IMR-90 (cell line): ENCODE data around the gene CLDN19. TPM values are rescaled to one million over a fixed set of nuclear protein-coding genes. Genes with fewer than 3 reads are reported as not detected.

Experiments used
- ATAC-seq: fragments of 200-7000 bp; cut with Tn5 transposase; 2 replicates; pipeline ENCODE4 v1.9.1; 2020; ENCODE audit warnings: low read depth, mild to moderate bottlenecking, moderate library complexity
- BruUV-seq: library from RNA; stranded (reverse); fragments of 400-500 nt; replicated peaks from 2 replicates; lab custom pipeline; 2021; lab: Mats Ljungman, UMichigan
- CTCF ChIA-PET: fragments of 300-600 bp; formaldehyde crosslinking; extraction: SDS; loops from one replicate; lab custom pipeline; 2021; ENCODE audit warnings: antibody characterized with exemption; lab: Yijun Ruan, JAX
- POLR2A ChIA-PET: fragments of 300-600 bp; sonication (Branson Sonifier 250); formaldehyde crosslinking; loops from one replicate; lab custom pipeline; 2022; ENCODE audit warnings: antibody characterized with exemption; ENCODE audit not compliant: unreplicated experiment; lab: Charles Lee
- DNase-seq: peaks from one replicate; pipeline ENCODE4 v3.0.0; 2013
- H2AFZ ChIP-seq: replicated peaks from 2 replicates; pipeline ENCODE3; 2013; ENCODE audit warnings: low read length, mild to moderate bottlenecking; ENCODE audit not compliant: poor library complexity
- H2AK5ac ChIP-seq: 2 replicates; pipeline ENCODE4 v1.6.1; 2013; ENCODE audit warnings: low read depth, low read length, inconsistent platforms
- H2AK9ac ChIP-seq: replicated peaks from 2 replicates; pipeline ENCODE3; 2013; ENCODE audit warnings: mild to moderate bottlenecking, low read depth, low read length, moderate library complexity; ENCODE audit not compliant: poor library complexity
- H2BK120ac ChIP-seq: 2 replicates; pipeline ENCODE4 v1.6.1; 2013; ENCODE audit warnings: low read depth, low read length, inconsistent platforms
- H2BK15ac ChIP-seq: 3 replicates; pipeline ENCODE4 v1.6.1; 2013; ENCODE audit warnings: low read depth, low read length, inconsistent platforms
- H2BK20ac ChIP-seq: 2 replicates; pipeline ENCODE4 v1.6.1; 2013; ENCODE audit warnings: low read depth, mild to moderate bottlenecking, inconsistent platforms, low read length, moderate library complexity
- H2BK5ac ChIP-seq: 2 replicates; pipeline ENCODE4 v1.6.1; 2013; ENCODE audit warnings: mild to moderate bottlenecking, low read depth, low read length, inconsistent platforms; ENCODE audit not compliant: poor library complexity, severe bottlenecking
- H3K14ac ChIP-seq: replicated peaks from 2 replicates; pipeline ENCODE4 v1.6.1; 2013; ENCODE audit warnings: low read depth, low read length, inconsistent platforms
- H3K18ac ChIP-seq: 2 replicates; pipeline ENCODE4 v1.6.1; 2013; ENCODE audit warnings: low read depth, low read length, control low read depth
- H3K23ac ChIP-seq: 2 replicates; pipeline ENCODE4 v1.6.1; 2013; ENCODE audit warnings: low read depth, low read length, inconsistent platforms
- H3K27ac ChIP-seq: 2 replicates; pipeline ENCODE4 v1.5.1; 2013; ENCODE audit warnings: mild to moderate bottlenecking, control low read depth, low read length; ENCODE audit not compliant: insufficient read depth
- H3K27me3 ChIP-seq: 2 replicates; pipeline ENCODE4 v1.6.1; 2013; ENCODE audit warnings: low read length; ENCODE audit not compliant: control insufficient read depth, insufficient read depth
- H3K36me3 ChIP-seq: 2 replicates; pipeline ENCODE4 v1.6.1; 2013; ENCODE audit warnings: low read length, mixed read lengths; ENCODE audit not compliant: control insufficient read depth, insufficient read depth
- H3K4ac ChIP-seq: 2 replicates; pipeline ENCODE4 v1.6.1; 2013; ENCODE audit warnings: low read depth, low read length, inconsistent platforms
- H3K4me1 ChIP-seq: 2 replicates; pipeline ENCODE4 v1.6.1; 2013; ENCODE audit warnings: low read length, mixed read lengths; ENCODE audit not compliant: control insufficient read depth, insufficient read depth
- H3K4me2 ChIP-seq: 2 replicates; pipeline ENCODE4 v1.6.1; 2013; ENCODE audit warnings: low read depth, mild to moderate bottlenecking, control low read depth, low read length, moderate library complexity
- H3K4me3 ChIP-seq: 2 replicates; pipeline ENCODE4 v1.5.1; 2013; ENCODE audit warnings: low read depth, mild to moderate bottlenecking, control low read depth, low read length, moderate library complexity; ENCODE audit not compliant: insufficient read depth
- H3K56ac ChIP-seq: 2 replicates; pipeline ENCODE4 v1.6.1; 2013; ENCODE audit warnings: low read length, inconsistent platforms; ENCODE audit not compliant: insufficient read depth; ENCODE audit errors: extremely low read depth
- H3K79me1 ChIP-seq, 2 experiments: 2 replicates each; pipeline ENCODE4 v1.6.1; 2013; ENCODE audit warnings: low read length in 2 of 2, inconsistent platforms in 1 of 2, low read depth in 1 of 2
- H3K9ac ChIP-seq: 2 replicates; pipeline ENCODE4 v1.6.1; 2013; ENCODE audit warnings: low read depth, low read length, control low read depth
- H3K9me1 ChIP-seq: 2 replicates; pipeline ENCODE4 v1.6.1; 2013; ENCODE audit warnings: low read length, inconsistent platforms; ENCODE audit not compliant: insufficient read depth
- H3K9me3 ChIP-seq: 2 replicates; pipeline ENCODE4 v1.6.1; 2013; ENCODE audit warnings: low read length; ENCODE audit not compliant: control insufficient read depth, insufficient read depth
- H4K20me1 ChIP-seq: 2 replicates; pipeline ENCODE4 v1.6.1; 2013; ENCODE audit warnings: low read length, inconsistent platforms; ENCODE audit not compliant: insufficient read depth
- H4K5ac ChIP-seq: 2 replicates; pipeline ENCODE4 v1.6.1; 2013; ENCODE audit warnings: mild to moderate bottlenecking, low read depth, low read length, control low read depth
- H4K8ac ChIP-seq, 2 experiments: 2 replicates each; pipeline ENCODE4 v1.6.1; 2013; ENCODE audit warnings: low read depth in 2 of 2, low read length in 2 of 2, control low read depth in 1 of 2, inconsistent platforms in 1 of 2
- H4K91ac ChIP-seq: 2 replicates; pipeline ENCODE4 v1.6.1; 2013; ENCODE audit warnings: low read depth, low read length, inconsistent platforms; ENCODE audit not compliant: insufficient read depth
- BHLHE40 ChIP-seq: fragments of 150-350 bp; IDR thresholded peaks from 2 replicates; pipeline ENCODE4 v1.6.1; 2016; ENCODE audit warnings: mild to moderate bottlenecking, low read depth, low read length
- CEBPB ChIP-seq: IDR thresholded peaks from 2 replicates; pipeline ENCODE4 v1.6.1; 2012; ENCODE audit warnings: low read depth, low read length, improper control_type of control experiment
- CHD1 ChIP-seq: IDR thresholded peaks from 2 replicates; pipeline ENCODE4 v1.6.1; 2012; ENCODE audit warnings: low read depth, low read length, improper control_type of control experiment
- FOS ChIP-seq: fragments of 150-350 bp; IDR thresholded peaks from 2 replicates; pipeline ENCODE4 v1.6.1; 2016; ENCODE audit warnings: low read depth, low read length
- MAFK ChIP-seq: IDR thresholded peaks from 2 replicates; pipeline ENCODE4 v1.6.1; 2012; ENCODE audit warnings: low read depth, low read length, improper control_type of control experiment
- MAZ ChIP-seq: IDR thresholded peaks from 2 replicates; pipeline ENCODE4 v1.6.1; 2012; ENCODE audit warnings: low read depth, mild to moderate bottlenecking, low read length, improper control_type of control experiment, moderate library complexity, borderline replicate concordance
- MXI1 ChIP-seq: IDR thresholded peaks from 2 replicates; pipeline ENCODE4 v1.6.1; 2012; ENCODE audit warnings: low read depth, mild to moderate bottlenecking, low read length, moderate library complexity, borderline replicate concordance
- NFE2L2 ChIP-seq: fragments of 150-350 bp; IDR thresholded peaks from 2 replicates; pipeline ENCODE4 v1.6.1; 2016; ENCODE audit warnings: low read depth, mild to moderate bottlenecking, low read length
- POLR2A ChIP-seq: IDR thresholded peaks from 2 replicates; pipeline ENCODE4 v1.6.1; 2012; ENCODE audit warnings: mild to moderate bottlenecking, low read depth, low read length
- RAD21 ChIP-seq: IDR thresholded peaks from 2 replicates; pipeline ENCODE4 v1.6.1; 2012; ENCODE audit warnings: low read length, improper control_type of control experiment
- RCOR1 ChIP-seq: IDR thresholded peaks from 2 replicates; pipeline ENCODE4 v1.6.1; 2012; ENCODE audit warnings: mild to moderate bottlenecking, low read length, improper control_type of control experiment; ENCODE audit not compliant: insufficient replicate concordance
- RFX5 ChIP-seq: IDR thresholded peaks from 2 replicates; pipeline ENCODE4 v1.8.0; 2012; ENCODE audit warnings: low read depth, mild to moderate bottlenecking, low read length, moderate library complexity
- SMC3 ChIP-seq: fragments of 150-350 bp; IDR thresholded peaks from 2 replicates; pipeline ENCODE4 v1.6.1; 2016; ENCODE audit warnings: low read depth, mild to moderate bottlenecking, antibody characterized with exemption, low read length, moderate library complexity
- WGBS, 2 experiments: methylation state at CpG; one replicate each; pipeline versions ENCODE4 v1.1.5 to v1.1.7; 2013; ENCODE audit warnings: missing lambda C conversion rate in 2 of 2; ENCODE audit not compliant: insufficient read length in 1 of 2; ENCODE audit errors: extremely low coverage in 2 of 2; 5-methylcytosine and 5-hydroxymethylcytosine counted together
- dilution Hi-C: fragments of 300-500 bp; cut with HindIII; formaldehyde crosslinking; loops from one replicate; pipeline ENCODE4 v1.14.3; 2018; ENCODE audit warnings: low sequenced_read_pairs; ENCODE audit not compliant: unreplicated experiment
- in situ Hi-C: fragments of 300-500 bp; cut with MboI; formaldehyde crosslinking; loops from 3 replicates; pipeline ENCODE4 v1.14.3; 2019; ENCODE audit warnings: low sequenced_read_pairs, inconsistent platforms, mixed read lengths
- intact Hi-C: fragments of 100-400 bp; cut with micrococcal nuclease; formaldehyde crosslinking; loops from 2 replicates; pipeline ENCODE4 v1.10.0; 2022
- polyA plus RNA-seq, 3 experiments: library from polyadenylated mRNA; depleted of rRNA; stranded (reverse); fragments of >200 nt; gene quantifications; 2 replicates each; pipeline ENCODE4 v1.2.3, GENCODE V29; 2012; ENCODE audit warnings: low replicate concordance in 1 of 3
- total RNA-seq: library from RNA; depleted of rRNA; stranded (reverse); fragments of >200 nt; gene quantifications from 2 replicates; pipeline ENCODE4 v1.2.3, GENCODE V29; 2012
- TF ChIP-seq, protein P1 (sequence below): fragments of 150-350 bp; IDR thresholded peaks from 2 replicates; pipeline ENCODE4 v1.6.1; 2017; ENCODE audit warnings: mild to moderate bottlenecking, antibody characterized with exemption, low read length, low read depth
- TF ChIP-seq, protein P2 (sequence below): conservative IDR thresholded peaks from 2 replicates; pipeline ENCODE4 v1.5.1; 2012; ENCODE audit warnings: mild to moderate bottlenecking, low read depth, low read length, improper control_type of control experiment
- TF ChIP-seq, protein P3 (sequence below): fragments of 150-350 bp; IDR thresholded peaks from 2 replicates; pipeline ENCODE4 v1.6.1; 2016; ENCODE audit warnings: low read depth, mild to moderate bottlenecking, low read length, moderate library complexity, borderline replicate concordance

The CLDN19 gene
- total and polyA plus RNA-seq, 2 of the 4 experiments (the other 2 are of a cell fraction): not detected

DNA sequence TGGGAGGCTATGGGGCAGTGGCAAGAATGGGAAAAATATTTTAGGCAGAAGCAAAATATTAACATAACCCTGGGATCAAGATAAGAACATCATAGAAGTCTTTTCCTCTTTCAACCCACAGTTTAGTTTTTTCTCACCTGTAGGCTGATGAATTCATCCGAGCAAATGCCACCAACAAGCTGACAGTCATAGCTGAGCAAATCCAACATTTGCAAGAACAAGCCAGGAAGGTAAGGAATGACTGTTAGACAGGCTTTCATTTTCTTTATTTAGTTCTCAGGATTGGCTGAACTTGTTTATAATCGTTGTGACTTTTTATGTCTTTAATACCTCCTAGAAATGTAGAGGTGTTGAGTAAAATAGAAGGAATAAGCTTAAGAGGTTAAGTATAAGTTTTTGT, 33.4 kb upstream of the CLDN19 start:
- no peaks in the 10 kb centered on the region for H3K27me3 ChIP-seq
- H3K9ac ChIP-seq: no peak overlapping the region
- no peak overlapping the region for H3K23ac ChIP-seq
- CTCF ChIA-PET: no interaction called here
- no peak overlapping the region for H3K56ac ChIP-seq
- no peak overlapping the region for H2BK120ac ChIP-seq
- H3K36me3 ChIP-seq: peaks cover 20% of the 10 kb centered on the region
- intact Hi-C loops: no loop called here
- H3K18ac ChIP-seq: no peak overlapping the region
- no peak overlapping the region for H2AK9ac ChIP-seq
- no peak overlapping the region for H2AK5ac ChIP-seq
- ATAC-seq: no peak
- no peak overlapping the region for H3K4ac ChIP-seq
- DNase-seq: no peak
- no peak overlapping the region for H3K14ac ChIP-seq
- H3K27ac ChIP-seq: no peak overlapping the region
- TF ChIP-seq SMC3 (no peak), FOS (no peak), CHD1 (no peak), BHLHE40 (no peak), CEBPB (no peak), POLR2A (no peak), MAZ (no peak), MXI1 (no peak), RFX5 (no peak), NFE2L2 (no peak), RCOR1 (no peak), RAD21 (no peak), MAFK (no peak)
- TF ChIP-seq, protein P1, sequence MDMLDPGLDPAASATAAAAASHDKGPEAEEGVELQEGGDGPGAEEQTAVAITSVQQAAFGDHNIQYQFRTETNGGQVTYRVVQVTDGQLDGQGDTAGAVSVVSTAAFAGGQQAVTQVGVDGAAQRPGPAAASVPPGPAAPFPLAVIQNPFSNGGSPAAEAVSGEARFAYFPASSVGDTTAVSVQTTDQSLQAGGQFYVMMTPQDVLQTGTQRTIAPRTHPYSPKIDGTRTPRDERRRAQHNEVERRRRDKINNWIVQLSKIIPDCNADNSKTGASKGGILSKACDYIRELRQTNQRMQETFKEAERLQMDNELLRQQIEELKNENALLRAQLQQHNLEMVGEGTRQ: no peak
- TF ChIP-seq, protein P2, sequence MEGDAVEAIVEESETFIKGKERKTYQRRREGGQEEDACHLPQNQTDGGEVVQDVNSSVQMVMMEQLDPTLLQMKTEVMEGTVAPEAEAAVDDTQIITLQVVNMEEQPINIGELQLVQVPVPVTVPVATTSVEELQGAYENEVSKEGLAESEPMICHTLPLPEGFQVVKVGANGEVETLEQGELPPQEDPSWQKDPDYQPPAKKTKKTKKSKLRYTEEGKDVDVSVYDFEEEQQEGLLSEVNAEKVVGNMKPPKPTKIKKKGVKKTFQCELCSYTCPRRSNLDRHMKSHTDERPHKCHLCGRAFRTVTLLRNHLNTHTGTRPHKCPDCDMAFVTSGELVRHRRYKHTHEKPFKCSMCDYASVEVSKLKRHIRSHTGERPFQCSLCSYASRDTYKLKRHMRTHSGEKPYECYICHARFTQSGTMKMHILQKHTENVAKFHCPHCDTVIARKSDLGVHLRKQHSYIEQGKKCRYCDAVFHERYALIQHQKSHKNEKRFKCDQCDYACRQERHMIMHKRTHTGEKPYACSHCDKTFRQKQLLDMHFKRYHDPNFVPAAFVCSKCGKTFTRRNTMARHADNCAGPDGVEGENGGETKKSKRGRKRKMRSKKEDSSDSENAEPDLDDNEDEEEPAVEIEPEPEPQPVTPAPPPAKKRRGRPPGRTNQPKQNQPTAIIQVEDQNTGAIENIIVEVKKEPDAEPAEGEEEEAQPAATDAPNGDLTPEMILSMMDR: no peak
- TF ChIP-seq, protein P3, sequence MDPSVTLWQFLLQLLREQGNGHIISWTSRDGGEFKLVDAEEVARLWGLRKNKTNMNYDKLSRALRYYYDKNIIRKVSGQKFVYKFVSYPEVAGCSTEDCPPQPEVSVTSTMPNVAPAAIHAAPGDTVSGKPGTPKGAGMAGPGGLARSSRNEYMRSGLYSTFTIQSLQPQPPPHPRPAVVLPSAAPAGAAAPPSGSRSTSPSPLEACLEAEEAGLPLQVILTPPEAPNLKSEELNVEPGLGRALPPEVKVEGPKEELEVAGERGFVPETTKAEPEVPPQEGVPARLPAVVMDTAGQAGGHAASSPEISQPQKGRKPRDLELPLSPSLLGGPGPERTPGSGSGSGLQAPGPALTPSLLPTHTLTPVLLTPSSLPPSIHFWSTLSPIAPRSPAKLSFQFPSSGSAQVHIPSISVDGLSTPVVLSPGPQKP: no peak
- whole genome bisulfite sequencing, 2 experiments: no CpG with 5 or more reads among the region's 2 CpGs
- H2BK5ac ChIP-seq: no peak overlapping the region
- no peaks in the 10 kb centered on the region for H3K9me3 ChIP-seq
- dilution Hi-C loops: no loop called here
- H4K5ac ChIP-seq: no peak overlapping the region
- H4K8ac ChIP-seq: no peak overlapping the region
- no peaks in the 10 kb centered on the region; the same call in 1 of the 2 replicates for H4K20me1 ChIP-seq
- no peak overlapping the region for H4K91ac ChIP-seq
- BruUV-seq: no TSS peak
- in situ Hi-C loops: no loop called here
- H3K4me1 ChIP-seq: no peaks in the 10 kb centered on the region
- H3K4me2 ChIP-seq: no peak overlapping the region
- H3K4me3 ChIP-seq: no peak overlapping the region
- peaks cover 23 to 51% of the 10 kb centered on the region in 2 experiments for H3K79me1 ChIP-seq
- no peak overlapping the region for H2BK15ac ChIP-seq
- H3K9me1 ChIP-seq: peaks cover 7% of the 10 kb centered on the region; the same call in 1 of the 2 replicates
- no peak overlapping the region for H2BK20ac ChIP-seq
- POLR2A ChIA-PET: no interaction called here
- H2AFZ ChIP-seq: no peak overlapping the region
